ENCODE data around the gene FBLN5.

GRCh38 chr14:91940209-91940608, 7.3 kb downstream of the FBLN5 start:
- TF ChIP-seq CTCF (IDR thresholded peaks at IDR 0.05) (no peak), POLR2A (IDR thresholded peaks at IDR 0.05) (no peak), EP300 (IDR thresholded peaks at IDR 0.05) (no peak), POLR2AphosphoS5 (IDR thresholded peaks at IDR 0.05) (no peak)

All from sigmoid colon (tissue), 4 donors.